Activated CD8-positive, alpha-beta T cell treated with anti-CD3 and anti-CD28 coated beads, Interleukin-2, amount 10 ng/mL, durations not matched to agents 7 days and 5 days (primary cell): ENCODE results near the gene TXNL4A. TPM values are rescaled to one million over a fixed set of nuclear protein-coding genes. Genes with fewer than 3 reads are reported as not detected.
"Not testable (repeated sequence)": the region's sequence is repeated elsewhere in the genome, so short reads cannot be mapped to it uniquely, and the experiment has no call there.

Experiments
- ATAC-seq: fragments of 150-1000 bp; cut with Tn5 transposase; one replicate; pipeline ENCODE4 v1.10.0; 2021; ENCODE audit warnings: moderate library complexity
- CTCF ChIA-PET: fragments of 350-600 bp; sonication (Branson Sonifier 250); formaldehyde crosslinking; loops from one replicate; lab custom pipeline; 2021; ENCODE audit warnings: antibody characterized with exemption; lab: Charles Lee
- POLR2A ChIA-PET: fragments of 350-600 bp; sonication (Branson Sonifier 250); formaldehyde crosslinking; loops from one replicate; lab custom pipeline; 2021; ENCODE audit warnings: antibody characterized with exemption; lab: Charles Lee
- DNase-seq: peaks from one replicate; pipeline ENCODE4 v3.0.0-alpha.2; 2020
- H3K27ac Mint-ChIP-seq: one replicate; pipeline ENCODE4 v1.8.0; 2021; ENCODE audit warnings: mild to moderate bottlenecking, mixed read lengths
- H3K27me3 Mint-ChIP-seq: one replicate; pipeline ENCODE4 v1.8.0; 2021; ENCODE audit warnings: low read depth, mixed read lengths
- H3K36me3 Mint-ChIP-seq: one replicate; pipeline ENCODE4 v1.8.0; 2021; ENCODE audit warnings: low read depth, mixed read lengths
- H3K4me1 Mint-ChIP-seq: one replicate; pipeline ENCODE4 v1.8.0; 2021; ENCODE audit warnings: low read depth, mixed read lengths
- H3K4me3 Mint-ChIP-seq: one replicate; pipeline ENCODE4 v1.8.0; 2021; ENCODE audit warnings: mild to moderate bottlenecking, mixed read lengths
- H3K9me3 Mint-ChIP-seq: one replicate; pipeline ENCODE4 v1.8.0; 2022; ENCODE audit warnings: mixed read lengths; ENCODE audit not compliant: insufficient read depth
- total RNA-seq, 2 experiments: library from RNA; stranded (reverse); gene quantifications; one replicate each; pipeline ENCODE4 v1.2.3, GENCODE V29; 2021

Gene TXNL4A
- 100 to 1,000 TPM; 132 to 136 TPM for total RNA-seq

DNA sequence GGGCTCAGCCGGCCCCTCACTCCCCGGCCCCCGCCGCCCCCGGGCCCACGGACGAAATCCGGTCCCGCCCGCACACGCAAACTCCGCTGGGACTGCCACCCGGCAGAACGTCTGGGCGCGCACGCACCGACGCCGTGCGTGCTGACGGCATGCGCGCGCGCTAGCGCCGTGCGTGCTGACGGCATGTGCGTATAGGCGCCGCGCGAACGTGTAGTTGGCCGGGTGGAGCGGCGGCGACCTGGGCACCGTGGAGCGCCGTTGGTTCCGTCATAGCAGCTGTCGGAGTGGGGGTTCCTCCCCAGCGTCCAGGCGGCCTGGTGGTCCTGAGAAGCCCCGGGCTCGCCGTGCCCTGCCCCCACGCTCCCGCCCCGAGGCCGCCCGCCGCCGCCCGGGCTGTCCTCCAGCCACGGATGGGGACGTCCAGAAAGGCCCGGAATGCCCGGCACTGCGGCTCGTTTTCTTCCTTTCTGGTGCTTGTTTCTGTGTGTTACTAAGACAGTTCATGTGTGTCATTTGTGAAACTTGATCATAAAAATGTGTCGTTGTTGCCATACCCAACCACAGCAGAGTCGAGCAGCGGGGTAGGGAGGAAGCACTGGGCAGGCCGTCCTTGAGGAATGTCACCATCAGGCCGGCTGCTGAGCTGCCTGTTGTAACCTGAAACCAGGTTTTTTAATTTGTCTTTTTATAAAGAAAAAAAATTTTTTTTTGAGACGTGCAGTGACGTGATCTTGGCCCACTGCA lies at the start of gene TXNL4A:
Gene TXNL4A, minus strand, starts transcription at position 113 of the 744 bp plus-strand sequence. CDS start 171 bp downstream, outside the sequence.
- no peaks in the 10 kb centered on the region for H3K9me3 Mint-ChIP-seq
- H3K27ac Mint-ChIP-seq = peak within 1 kb of the TSS; percentile 93
- H3K4me3 Mint-ChIP-seq = peak within 1 kb of the TSS; percentile 91
- H3K4me1 Mint-ChIP-seq = peaks cover 39% of the 10 kb centered on the region
- peak; percentile 94 for ATAC-seq
- ChIA-PET POLR2A (interaction anchor here (1.1 to 1.7 kb wide), 4 partner anchors 37 to 307 kb away, joined by 4 to 5 read pairs (median 4); partner anchors contain the start of genes RBFA and SLC66A2), CTCF (interaction anchor here (0.9 to 1.4 kb wide), 2 partner anchors 43 to 59 kb away, joined by 3 to 5 read pairs; no protein-coding TSS in a partner anchor)
- peak; percentile 87 for DNase-seq
- no peaks in the 10 kb centered on the region for H3K27me3 Mint-ChIP-seq
- peaks cover 27% of the 10 kb centered on the region for H3K36me3 Mint-ChIP-seq

GRCh38 chr18:80037300-80037699 lies 48.9 kb upstream of the TXNL4A start:
- Mint-ChIP-seq H3K4me1 (peaks cover 23% of the 10 kb centered on the region), H3K4me3 (no peak overlapping the region), H3K27me3 (no peaks in the 10 kb centered on the region), H3K36me3 (peaks cover 23% of the 10 kb centered on the region), H3K9me3 (no peaks in the 10 kb centered on the region), H3K27ac (no peak overlapping the region)
- DNase-seq (no peak), ATAC-seq (no peak)
- POLR2A ChIA-PET = no interaction called here
- CTCF ChIA-PET = no interaction called here

GRCh38 chr18:80035997-80036396 lies 47.6 kb upstream of the TXNL4A start:
- ChIA-PET POLR2A (no interaction called here), CTCF (interaction anchor here (1.1 kb wide), 1 partner anchor 49 kb away, joined by 3 read pairs; no protein-coding TSS in a partner anchor)
- ATAC-seq = no peak

DNA sequence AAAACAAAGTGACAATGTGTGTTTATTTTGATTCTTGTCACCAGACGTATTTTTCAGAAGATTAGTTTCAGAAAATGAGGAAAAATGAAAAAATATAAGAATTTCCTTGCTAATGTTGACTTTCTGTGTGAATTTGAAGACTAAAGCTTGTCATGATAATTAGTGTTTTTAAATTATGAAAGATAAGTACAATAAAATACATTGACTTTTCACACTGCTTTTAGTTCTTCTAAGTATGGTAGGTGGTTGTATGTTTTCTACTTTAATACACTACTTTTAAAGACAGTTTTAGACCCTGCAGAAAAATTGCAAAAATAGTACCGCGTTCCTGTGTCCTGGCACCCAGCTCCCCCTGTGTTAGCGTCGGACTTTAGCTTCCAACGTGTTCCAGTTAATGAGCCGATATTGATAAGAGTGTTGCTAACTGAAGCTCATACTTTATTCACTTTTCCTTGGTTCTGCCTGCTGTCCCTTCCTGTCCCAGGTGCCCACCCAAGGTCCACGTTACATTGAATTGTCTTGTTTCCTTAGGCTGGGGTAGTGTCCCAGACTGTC lies 46.6 kb upstream of the TXNL4A start:
- DNase-seq = no peak
- peak overlapping the region; percentile 91 for H3K27ac Mint-ChIP-seq
- no peaks in the 10 kb centered on the region for H3K9me3 Mint-ChIP-seq
- POLR2A ChIA-PET = interaction anchor here (1.5 to 1.6 kb wide), 2 partner anchors 47 to 632 kb away, joined by 3 to 4 read pairs; no protein-coding TSS in a partner anchor
- H3K36me3 Mint-ChIP-seq = peaks cover 15% of the 10 kb centered on the region
- H3K27me3 Mint-ChIP-seq = no peaks in the 10 kb centered on the region
- peaks cover 23% of the 10 kb centered on the region for H3K4me1 Mint-ChIP-seq
- CTCF ChIA-PET = interaction anchor here (1.1 to 2.6 kb wide), 3 partner anchors 48 to 77 kb away, joined by 3 to 8 read pairs (median 3); no protein-coding TSS in a partner anchor
- ATAC-seq = no peak
- H3K4me3 Mint-ChIP-seq = peak overlapping the region; percentile 85

More at GRCh38 chr18:80035997-80036396, 47.6 kb upstream of the TXNL4A start:
- Mint-ChIP-seq H3K4me3 (no peak overlapping the region), H3K27ac (no peak overlapping the region), H3K9me3 (no peaks in the 10 kb centered on the region), H3K4me1 (peaks cover 23% of the 10 kb centered on the region), H3K27me3 (no peaks in the 10 kb centered on the region), H3K36me3 (peaks cover 18% of the 10 kb centered on the region)
- DNase-seq = no peak

DNA sequence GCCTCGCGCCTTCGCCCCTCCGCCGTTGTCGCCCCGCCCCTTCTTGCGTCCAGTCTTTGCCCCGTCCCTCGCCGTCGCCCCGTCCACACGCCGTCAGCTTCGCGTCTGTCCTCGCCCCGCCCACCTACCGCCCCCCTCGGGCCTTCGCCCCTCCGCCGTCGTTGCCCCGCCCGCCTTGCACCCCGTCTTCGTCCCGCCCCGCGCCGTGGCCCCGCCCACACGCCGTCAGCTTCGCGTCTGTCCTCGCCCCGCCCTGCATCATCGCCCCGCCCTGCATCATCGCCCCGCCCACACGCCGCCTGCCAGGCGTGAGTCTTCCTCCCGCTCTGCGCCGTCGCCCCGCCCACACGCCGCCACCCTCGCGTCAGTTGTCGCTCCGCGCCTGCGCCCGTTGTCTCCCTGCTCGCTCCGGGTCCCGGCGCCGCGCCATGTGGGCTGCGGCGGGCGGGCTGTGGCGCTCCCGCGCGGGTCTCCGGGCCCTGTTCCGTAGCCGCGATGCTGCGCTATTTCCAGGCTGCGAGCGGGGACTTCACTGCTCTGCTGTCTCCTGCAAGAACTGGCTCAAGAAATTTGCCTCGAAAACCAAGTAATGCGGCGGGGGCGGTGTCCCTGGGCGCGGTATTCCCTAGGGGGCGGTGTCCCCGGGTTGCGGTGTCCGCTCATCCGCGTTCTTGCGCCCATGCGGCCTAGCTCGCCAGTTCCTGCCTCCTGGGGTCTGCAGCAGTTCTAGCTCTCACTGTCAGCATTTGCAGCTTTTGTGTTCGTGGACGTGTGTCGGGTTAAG lies 45.9 kb upstream of the TXNL4A start, which contains the start of gene RBFA:
Gene RBFA, plus strand, starts transcription at position 367 of the 784 bp plus-strand sequence. Its CDS starts 62 bp downstream, at position 429.
- no peaks in the 10 kb centered on the region for H3K27me3 Mint-ChIP-seq
- peak within 1 kb of the TSS; percentile 91 for H3K27ac Mint-ChIP-seq
- H3K4me1 Mint-ChIP-seq = peaks cover 23% of the 10 kb centered on the region
- DNase-seq (peak; percentile 100), ATAC-seq (peak; percentile 86)
- POLR2A ChIA-PET = interaction anchor here (0.7 to 1.8 kb wide), 4 partner anchors 9 to 631 kb away, joined by 3 to 8 read pairs (median 4); partner anchors contain the start of gene ADNP2
- no peaks in the 10 kb centered on the region for H3K9me3 Mint-ChIP-seq
- peak within 1 kb of the TSS; percentile 85 for H3K4me3 Mint-ChIP-seq
- H3K36me3 Mint-ChIP-seq = peaks cover 9% of the 10 kb centered on the region
- CTCF ChIA-PET = interaction anchor here (0.6 to 2.6 kb wide), 5 partner anchors 10 to 77 kb away, joined by 3 to 8 read pairs (median 3); partner anchors contain the start of gene ADNP2

DNA sequence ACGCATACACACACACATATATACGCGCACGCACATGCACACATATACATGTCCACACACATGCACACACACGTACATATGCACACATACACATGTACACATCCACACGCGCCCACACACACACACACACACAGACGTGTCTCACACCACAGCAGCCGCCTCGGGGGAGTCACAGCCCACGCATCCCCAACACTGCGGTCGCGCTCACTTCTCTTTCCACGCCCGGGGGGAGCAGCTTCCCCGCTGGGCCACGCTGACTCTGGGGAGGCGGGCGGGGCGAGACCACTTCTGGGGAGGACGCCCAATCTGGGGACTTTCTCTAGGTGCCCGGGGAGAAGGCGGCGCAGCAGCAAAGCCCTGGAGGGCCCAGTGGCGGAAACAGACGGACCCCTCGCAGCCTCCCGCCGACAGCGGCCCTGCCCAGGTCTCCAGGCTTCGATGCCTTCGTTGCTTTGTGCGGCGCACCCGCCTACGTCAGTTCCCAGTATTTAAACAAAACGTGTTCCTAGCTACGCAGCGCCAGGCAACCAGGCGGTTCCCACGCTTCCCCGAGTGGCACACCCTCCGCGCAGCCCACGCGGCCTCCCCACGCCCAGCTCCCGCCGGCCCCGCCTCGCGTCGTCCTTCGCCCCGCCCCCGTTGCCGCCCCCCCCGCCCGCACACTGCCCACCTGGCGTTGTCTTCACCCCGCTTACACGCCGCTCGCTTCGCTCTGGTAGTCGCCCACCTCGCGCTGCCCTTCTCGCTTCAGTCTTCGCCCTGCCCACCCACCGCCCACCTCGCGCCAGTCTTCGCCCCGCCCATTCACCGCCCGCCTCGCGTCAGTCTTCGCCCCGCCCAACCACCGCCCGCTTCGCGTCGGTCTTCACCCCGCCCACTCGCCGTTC lies 45.1 kb upstream of the TXNL4A start:
- POLR2A ChIA-PET = interaction anchor here (0.7 to 1.8 kb wide), 4 partner anchors 10 to 630 kb away, joined by 3 to 8 read pairs (median 4); partner anchors contain the start of gene ADNP2
- ATAC-seq (peak; percentile 77), DNase-seq (no peak)
- peak overlapping the region; percentile 85 for H3K4me3 Mint-ChIP-seq
- CTCF ChIA-PET = interaction anchor here (0.6 to 2.6 kb wide), 6 partner anchors 9 to 123 kb away, joined by 3 to 8 read pairs (median 3); partner anchors contain the start of gene ADNP2
- no peaks in the 10 kb centered on the region for H3K9me3 Mint-ChIP-seq
- peaks cover 9% of the 10 kb centered on the region for H3K36me3 Mint-ChIP-seq
- no peaks in the 10 kb centered on the region for H3K27me3 Mint-ChIP-seq
- H3K27ac Mint-ChIP-seq = peak overlapping the region; percentile 91
- peaks cover 23% of the 10 kb centered on the region for H3K4me1 Mint-ChIP-seq

GRCh38 chr18:80029690-80030089 lies 41.3 kb upstream of the TXNL4A start:
- no peak overlapping the region for H3K4me3 Mint-ChIP-seq
- H3K27ac Mint-ChIP-seq = no peak overlapping the region
- peaks cover 8% of the 10 kb centered on the region for H3K4me1 Mint-ChIP-seq
- POLR2A ChIA-PET = no interaction called here
- CTCF ChIA-PET = no interaction called here
- H3K36me3 Mint-ChIP-seq = peaks cover 2% of the 10 kb centered on the region
- H3K9me3 Mint-ChIP-seq = peaks cover 15% of the 10 kb centered on the region
- H3K27me3 Mint-ChIP-seq = no peaks in the 10 kb centered on the region
- DNase-seq = no peak
- no peak for ATAC-seq

GRCh38 chr18:80027719-80028118 lies 39.4 kb upstream of the TXNL4A start:
- H3K4me3 Mint-ChIP-seq, POLR2A ChIA-PET, CTCF ChIA-PET, H3K27me3 Mint-ChIP-seq, H3K4me1 Mint-ChIP-seq, ATAC-seq, DNase-seq, H3K27ac Mint-ChIP-seq: not testable (repeated sequence)
- Mint-ChIP-seq H3K36me3 (peaks cover 11% of the 10 kb centered on the region), H3K9me3 (peaks cover 31% of the 10 kb centered on the region)

DNA sequence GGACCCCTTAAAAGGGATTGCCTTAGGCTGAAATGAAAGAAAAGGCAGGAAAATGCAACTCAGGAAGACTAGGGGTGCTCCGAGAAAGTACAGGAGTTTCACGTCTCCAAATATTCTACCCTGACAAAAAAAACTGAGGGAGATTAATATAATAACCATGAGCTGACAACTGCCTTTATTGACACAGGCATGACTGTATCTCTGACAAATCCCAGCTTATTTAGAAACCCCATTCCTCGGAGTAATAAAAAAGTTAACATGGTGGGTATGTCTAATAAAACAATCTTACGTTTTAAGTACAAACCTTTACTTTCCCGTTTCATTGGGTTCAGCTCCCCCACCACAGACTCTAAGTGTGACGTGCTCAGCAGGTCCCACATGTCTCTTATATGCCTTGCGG lies 38.0 kb upstream of the TXNL4A start:
- ChIA-PET CTCF (no interaction called here), POLR2A (interaction anchor here (0.6 kb wide), 1 partner anchor 227 kb away, joined by 3 read pairs; no protein-coding TSS in a partner anchor)
- H3K9me3 Mint-ChIP-seq = peaks cover 42% of the 10 kb centered on the region
- ATAC-seq (no peak), DNase-seq (no peak)
- H3K4me1 Mint-ChIP-seq = no peaks in the 10 kb centered on the region
- H3K27me3 Mint-ChIP-seq = no peaks in the 10 kb centered on the region
- H3K27ac Mint-ChIP-seq = no peak overlapping the region
- peaks cover 14% of the 10 kb centered on the region for H3K36me3 Mint-ChIP-seq
- H3K4me3 Mint-ChIP-seq = no peak overlapping the region

DNA sequence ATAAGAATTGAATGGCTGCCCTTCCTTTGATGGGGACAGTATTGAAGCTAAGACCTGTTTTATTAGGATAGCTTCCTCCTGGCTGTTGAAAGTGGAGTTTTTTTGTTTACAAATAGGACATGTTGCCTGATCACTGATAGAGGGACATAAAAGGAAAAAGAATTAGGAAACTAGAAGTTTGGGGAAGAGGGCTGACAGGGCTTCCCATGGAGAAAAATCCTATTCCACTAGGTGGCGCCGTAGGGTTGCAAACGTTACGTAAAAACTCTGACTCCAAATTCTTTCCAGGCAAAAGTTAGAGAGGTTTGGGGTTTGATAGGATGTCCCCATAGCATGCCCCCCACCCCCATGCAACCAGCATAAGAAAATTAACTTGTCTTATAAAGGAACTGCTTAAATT lies 34.8 kb upstream of the TXNL4A start:
- Mint-ChIP-seq H3K4me1 (no peaks in the 10 kb centered on the region), H3K27ac (no peak overlapping the region), H3K9me3 (peaks cover 53% of the 10 kb centered on the region), H3K27me3 (no peaks in the 10 kb centered on the region), H3K4me3 (no peak overlapping the region), H3K36me3 (peaks cover 12% of the 10 kb centered on the region)
- CTCF ChIA-PET = interaction anchor here (0.7 to 1.5 kb wide), 3 partner anchors 9 to 25 kb away, joined by 3 to 4 read pairs (median 4); no protein-coding TSS in a partner anchor
- POLR2A ChIA-PET = no interaction called here
- ATAC-seq (no peak), DNase-seq (no peak)
